ENCODE measurements around the gene ASCL2.

DNA sequence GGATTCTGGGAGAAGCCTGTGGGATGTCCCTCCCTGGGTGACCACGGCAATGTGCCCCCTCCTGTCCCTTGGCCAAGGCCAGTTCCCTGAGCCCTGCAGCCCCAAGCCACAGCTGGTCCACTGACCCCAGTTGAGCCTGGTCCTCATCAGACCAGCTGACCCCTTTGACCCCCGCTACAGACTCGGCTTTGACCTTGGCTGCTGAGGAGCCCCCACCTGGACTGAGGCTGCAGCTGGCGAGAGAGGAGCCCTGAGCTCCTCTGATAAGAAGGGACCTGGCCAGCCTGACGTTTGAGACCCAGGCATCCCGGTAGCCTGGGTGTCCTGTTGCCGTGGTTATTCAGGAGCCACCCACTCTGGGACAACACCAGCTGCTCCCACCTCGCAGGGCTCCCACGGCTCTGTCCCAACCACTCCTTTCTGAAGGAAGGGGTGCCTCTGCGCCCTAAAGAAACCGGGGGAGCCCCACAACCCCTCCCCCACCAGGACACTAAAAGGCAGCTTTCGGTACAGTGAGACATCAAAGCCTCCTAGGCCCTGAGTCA lies 3.0 kb downstream of the ASCL2 start:
- TF ChIP-seq POLR2A (IDR thresholded peaks at IDR 0.05): no peak
- no peak for TF ChIP-seq CTCF (IDR thresholded peaks at IDR 0.05)
